ENCODE results near the gene ATP1B3. TPM values are rescaled to one million over a fixed set of nuclear protein-coding genes. Genes with fewer than 3 reads are reported as not detected.
A peak's percentile ranks its signal among the peaks of the same experiment; 100 is the strongest.
"Not testable (repeated sequence)": the region's sequence is repeated elsewhere in the genome, so short reads cannot be mapped to it uniquely, and the experiment has no call there.

Gene ATP1B3
- total RNA-seq, 2 donors from 2014 or later: 37.3 to 70.4 TPM

DNA sequence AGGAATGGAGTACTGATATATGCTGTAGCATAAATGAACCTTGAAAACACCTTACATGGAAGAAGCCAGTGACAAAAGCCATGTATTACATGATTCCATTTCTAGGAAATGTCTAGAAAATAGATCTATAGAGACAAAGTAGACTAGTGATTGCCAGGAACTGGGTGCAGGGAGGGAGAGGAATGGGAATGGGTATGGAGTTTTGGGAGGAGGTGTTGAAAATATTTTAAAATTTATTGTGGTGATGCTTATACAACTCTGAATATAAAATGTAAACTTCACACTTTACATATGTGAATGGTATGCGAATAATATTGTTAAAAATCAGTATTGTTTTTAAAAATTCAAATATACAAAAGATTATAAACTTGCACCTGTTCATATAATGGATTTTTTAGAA lies 22.5 kb downstream of the ATP1B3 start:
- no peaks in the 10 kb centered on the region for H3K9me3 ChIP-seq (ENCODE audit: control insufficient read depth, low read length, poor library complexity, severe bottlenecking)
- peaks cover 5% of the 10 kb centered on the region for H3K36me3 Mint-ChIP-seq (ENCODE audit: low read depth)
- no peak for DNase-seq
- no peaks in the 10 kb centered on the region for H3K27me3 Mint-ChIP-seq
- no peak overlapping the region for H3K27ac Mint-ChIP-seq
- ATAC-seq: no peak
- no peak overlapping the region for H3K4me3 Mint-ChIP-seq
- H3K4me1 Mint-ChIP-seq: peaks cover 9% of the 10 kb centered on the region

DNA sequence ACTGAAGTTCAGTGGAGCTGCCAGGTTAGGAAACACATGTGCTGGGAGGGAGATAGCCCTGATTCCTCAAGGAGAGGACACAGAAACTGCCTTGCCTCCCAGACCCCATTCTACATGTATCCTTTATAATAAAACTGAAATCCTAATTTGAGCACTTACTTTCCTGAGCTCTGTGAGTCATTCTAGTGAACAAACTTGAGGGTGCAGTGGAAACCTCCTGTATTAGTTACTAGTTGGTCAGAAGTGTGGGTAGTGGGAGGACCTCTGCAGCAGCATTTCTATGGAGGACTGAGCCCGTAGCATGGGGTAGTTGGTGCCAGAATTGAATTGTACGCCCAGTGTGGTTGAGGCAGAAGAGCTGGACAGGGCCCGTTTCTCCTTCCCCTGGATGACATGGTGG lies 23.9 kb downstream of the ATP1B3 start:
- no peak overlapping the region for H3K4me3 Mint-ChIP-seq

DNA sequence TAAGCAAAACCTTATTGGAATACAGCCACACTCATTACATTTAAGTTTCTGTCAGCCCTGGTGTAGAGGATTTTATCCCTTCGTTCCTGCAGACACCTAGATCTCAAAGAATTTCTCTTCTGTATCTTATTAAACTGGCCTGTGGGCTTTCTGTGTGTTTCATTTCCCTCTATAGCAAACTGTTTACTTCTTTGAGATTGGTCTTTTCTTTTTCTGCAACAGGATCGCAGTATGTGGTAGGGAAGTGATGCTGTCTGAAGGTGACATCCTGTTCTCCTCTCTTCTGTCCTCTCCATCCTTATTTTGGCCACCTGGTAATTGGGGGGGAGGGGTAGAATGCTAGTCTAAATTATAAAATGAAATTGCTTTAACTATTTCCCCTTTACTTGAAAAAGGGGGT lies 25.5 kb downstream of the ATP1B3 start:
- no peak for ATAC-seq
- H3K4me3 Mint-ChIP-seq: no peak overlapping the region
- no peaks in the 10 kb centered on the region for H3K9me3 ChIP-seq (ENCODE audit: control insufficient read depth, low read length, poor library complexity, severe bottlenecking)
- H3K4me1 Mint-ChIP-seq: peaks cover 7% of the 10 kb centered on the region
- DNase-seq: no peak
- peaks cover 5% of the 10 kb centered on the region for H3K36me3 Mint-ChIP-seq (ENCODE audit: low read depth)
- H3K27me3 Mint-ChIP-seq: no peaks in the 10 kb centered on the region
- no peak overlapping the region for H3K27ac Mint-ChIP-seq

More for the DNA sequence above, 23.9 kb downstream of the ATP1B3 start:
- peaks cover 9% of the 10 kb centered on the region for H3K4me1 Mint-ChIP-seq
- no peaks in the 10 kb centered on the region for H3K9me3 ChIP-seq (ENCODE audit: control insufficient read depth, low read length, poor library complexity, severe bottlenecking)
- no peak for DNase-seq
- H3K36me3 Mint-ChIP-seq (ENCODE audit: low read depth): peaks cover 5% of the 10 kb centered on the region
- H3K27me3 Mint-ChIP-seq: no peaks in the 10 kb centered on the region
- H3K27ac Mint-ChIP-seq: no peak overlapping the region
- ATAC-seq: no peak

DNA sequence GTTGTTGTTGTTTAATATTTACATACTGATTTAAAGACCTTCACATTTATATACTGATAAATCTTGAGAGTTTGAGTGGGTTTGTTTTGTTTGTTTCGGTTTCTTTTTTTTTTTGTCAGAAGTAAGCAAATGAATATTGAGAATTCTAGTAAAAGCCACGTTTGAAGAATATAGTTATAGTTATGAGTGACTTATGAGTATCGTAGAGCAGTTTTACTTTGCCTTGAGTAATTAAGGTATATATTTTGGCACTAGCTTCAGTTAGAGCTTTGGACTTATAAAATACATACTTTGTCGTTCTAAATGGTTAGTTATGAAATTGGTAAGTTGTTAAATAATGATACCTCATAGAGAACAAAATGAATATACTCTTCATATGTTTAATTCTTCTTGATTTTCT lies 27.8 kb downstream of the ATP1B3 start:
- Mint-ChIP-seq H3K27me3 (no peaks in the 10 kb centered on the region), H3K36me3 (ENCODE audit: low read depth) (peaks cover 9% of the 10 kb centered on the region), H3K4me1 (peaks cover 7% of the 10 kb centered on the region), H3K4me3 (no peak overlapping the region), H3K27ac (peak overlapping the region; percentile 72)
- ATAC-seq: no peak
- DNase-seq: no peak
- no peaks in the 10 kb centered on the region for H3K9me3 ChIP-seq (ENCODE audit: control insufficient read depth, low read length, poor library complexity, severe bottlenecking)

DNA sequence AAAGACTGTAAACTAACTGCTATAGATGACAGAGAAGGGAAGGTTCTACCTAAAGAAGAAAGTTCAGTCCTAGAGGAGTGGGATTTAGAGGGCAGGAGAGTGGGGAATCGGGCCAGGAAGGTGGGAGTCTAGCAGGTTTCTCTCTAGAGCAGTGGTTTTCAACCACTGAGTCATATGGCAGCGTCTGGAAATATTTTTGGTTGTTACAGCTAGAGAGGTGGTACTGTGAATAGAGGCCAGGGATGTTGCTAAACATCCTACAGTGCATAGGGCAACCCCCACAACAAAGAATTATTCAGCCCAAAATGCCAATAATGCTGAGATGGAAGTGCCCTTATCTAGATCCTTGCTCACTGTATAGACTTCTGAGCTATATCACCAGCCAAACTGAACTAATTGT lies 28.7 kb downstream of the ATP1B3 start:
- no peaks in the 10 kb centered on the region for H3K27me3 Mint-ChIP-seq
- H3K9me3 ChIP-seq (ENCODE audit: control insufficient read depth, low read length, poor library complexity, severe bottlenecking): no peaks in the 10 kb centered on the region
- ATAC-seq: no peak
- peaks cover 13% of the 10 kb centered on the region for H3K36me3 Mint-ChIP-seq (ENCODE audit: low read depth)
- H3K27ac Mint-ChIP-seq: peak overlapping the region; percentile 72
- no peak for DNase-seq
- H3K4me3 Mint-ChIP-seq: no peak overlapping the region
- H3K4me1 Mint-ChIP-seq: peaks cover 7% of the 10 kb centered on the region

DNA sequence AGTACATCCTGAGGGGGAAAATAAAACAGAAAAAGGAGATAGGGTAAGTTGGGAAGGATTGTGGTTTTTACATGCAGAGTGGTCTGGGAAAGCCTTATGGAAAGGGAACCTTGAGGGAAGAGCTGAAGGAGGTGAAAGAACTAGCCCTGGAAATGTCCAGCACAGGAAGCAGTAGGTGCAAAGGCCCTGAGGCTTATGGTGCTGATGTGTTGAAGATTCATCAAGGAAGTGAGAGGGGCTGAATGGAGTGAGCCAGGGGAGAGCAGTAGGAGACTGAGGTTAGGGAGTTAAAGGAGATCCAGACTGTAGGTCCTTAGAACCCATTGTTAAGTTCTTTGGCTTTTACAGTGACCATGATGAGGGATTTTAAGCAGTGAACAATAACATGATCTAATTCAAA lies 33.0 kb downstream of the ATP1B3 start:
- ATAC-seq (no peak), DNase-seq (no peak)
- Mint-ChIP-seq H3K4me1 (no peaks in the 10 kb centered on the region), H3K27ac (no peak overlapping the region), H3K27me3 (no peaks in the 10 kb centered on the region), H3K4me3 (no peak overlapping the region), H3K36me3 (ENCODE audit: low read depth) (peaks cover 15% of the 10 kb centered on the region)
- no peaks in the 10 kb centered on the region for H3K9me3 ChIP-seq (ENCODE audit: control insufficient read depth, low read length, poor library complexity, severe bottlenecking)

DNA sequence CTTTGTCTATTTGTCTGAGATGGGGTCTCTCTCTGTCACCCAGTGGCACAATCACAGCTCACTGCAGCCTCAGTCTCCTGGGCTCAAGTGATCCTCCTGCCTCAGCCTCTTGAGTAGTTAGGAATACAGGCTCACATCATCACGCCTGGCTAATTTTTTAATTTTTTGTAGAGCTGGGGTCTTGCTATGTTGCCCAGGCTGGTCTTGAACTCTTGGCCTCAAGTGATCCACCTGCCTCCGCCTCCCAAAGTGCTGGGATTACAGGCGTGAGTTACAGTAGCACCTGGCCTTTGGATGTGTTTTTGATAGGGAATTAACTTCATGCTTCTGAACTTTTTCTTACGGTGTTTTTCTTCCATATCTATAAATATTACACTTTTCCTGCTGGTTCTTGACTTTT lies 33.5 kb downstream of the ATP1B3 start:
- H3K4me3 Mint-ChIP-seq; H3K27ac Mint-ChIP-seq; H3K9me3 ChIP-seq (ENCODE audit: control insufficient read depth, low read length, poor library complexity, severe bottlenecking); DNase-seq; H3K4me1 Mint-ChIP-seq; H3K27me3 Mint-ChIP-seq; ATAC-seq: not testable (repeated sequence)
- H3K36me3 Mint-ChIP-seq (ENCODE audit: low read depth): peaks cover 14% of the 10 kb centered on the region

DNA sequence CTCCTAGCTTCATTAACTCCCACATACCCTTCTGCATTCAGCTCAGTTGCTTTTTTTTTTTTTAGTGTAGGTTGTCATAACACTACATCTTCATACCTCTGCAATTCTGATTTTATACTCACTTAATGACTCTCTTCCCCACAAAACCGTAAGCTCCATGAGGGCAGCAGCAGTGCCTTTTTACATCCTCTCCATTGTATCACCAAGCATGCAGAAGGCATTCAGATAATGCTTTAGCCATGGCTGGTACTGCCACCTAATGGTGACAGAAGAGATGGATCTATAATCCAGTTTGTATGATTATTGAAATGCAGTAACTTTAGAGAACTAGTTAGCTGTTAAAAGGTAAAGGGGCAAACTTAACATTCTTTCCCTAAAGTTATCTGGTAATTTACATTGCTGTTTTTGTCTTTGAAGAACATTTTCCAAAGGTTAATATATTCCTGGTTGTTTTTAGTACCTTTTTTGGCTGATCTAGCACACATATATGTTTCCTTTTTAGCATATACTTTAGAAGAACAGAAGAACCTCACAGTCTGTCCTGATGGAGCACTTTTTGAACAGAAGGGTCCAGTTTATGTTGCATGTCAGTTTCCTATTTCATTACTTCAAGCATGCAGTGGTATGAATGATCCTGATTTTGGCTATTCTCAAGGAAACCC lies 36.8 kb downstream of the ATP1B3 start:
- H3K27me3 Mint-ChIP-seq: no peaks in the 10 kb centered on the region

DNA sequence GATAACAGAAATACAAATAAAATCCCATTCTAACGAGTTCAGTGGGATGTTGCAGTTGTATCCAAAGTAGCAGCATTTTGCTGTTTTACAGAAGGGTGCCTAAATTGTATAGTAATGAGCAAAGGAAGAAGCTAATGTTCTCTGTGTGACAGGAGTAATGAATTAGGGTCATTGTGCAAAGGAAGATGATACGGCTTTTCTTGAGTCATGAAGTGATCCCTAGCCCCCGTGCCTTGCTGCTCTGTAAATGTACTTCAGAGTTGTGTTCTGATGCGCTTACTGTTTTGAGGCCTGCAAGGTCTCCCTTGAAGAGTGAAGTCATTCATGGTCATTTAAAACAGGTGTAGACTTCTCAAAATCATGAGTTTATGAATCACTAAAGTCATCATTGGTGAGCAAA lies 37.9 kb downstream of the ATP1B3 start:
- DNase-seq: no peak
- Mint-ChIP-seq H3K4me3 (no peak overlapping the region), H3K27ac (no peak overlapping the region), H3K4me1 (no peaks in the 10 kb centered on the region), H3K36me3 (ENCODE audit: low read depth) (peaks cover 5% of the 10 kb centered on the region), H3K27me3 (no peaks in the 10 kb centered on the region)
- H3K9me3 ChIP-seq (ENCODE audit: control insufficient read depth, low read length, poor library complexity, severe bottlenecking): no peaks in the 10 kb centered on the region
- ATAC-seq: no peak

More for the DNA sequence above, 36.8 kb downstream of the ATP1B3 start:
- H3K36me3 Mint-ChIP-seq (ENCODE audit: low read depth): peaks cover 12% of the 10 kb centered on the region
- H3K9me3 ChIP-seq (ENCODE audit: control insufficient read depth, low read length, poor library complexity, severe bottlenecking): no peaks in the 10 kb centered on the region
- no peak overlapping the region for H3K4me3 Mint-ChIP-seq
- H3K4me1 Mint-ChIP-seq: no peaks in the 10 kb centered on the region
- DNase-seq: peak in 1 of 3 donors; percentile 26
- no peak overlapping the region for H3K27ac Mint-ChIP-seq
- peak; percentile 91 for ATAC-seq

DNA sequence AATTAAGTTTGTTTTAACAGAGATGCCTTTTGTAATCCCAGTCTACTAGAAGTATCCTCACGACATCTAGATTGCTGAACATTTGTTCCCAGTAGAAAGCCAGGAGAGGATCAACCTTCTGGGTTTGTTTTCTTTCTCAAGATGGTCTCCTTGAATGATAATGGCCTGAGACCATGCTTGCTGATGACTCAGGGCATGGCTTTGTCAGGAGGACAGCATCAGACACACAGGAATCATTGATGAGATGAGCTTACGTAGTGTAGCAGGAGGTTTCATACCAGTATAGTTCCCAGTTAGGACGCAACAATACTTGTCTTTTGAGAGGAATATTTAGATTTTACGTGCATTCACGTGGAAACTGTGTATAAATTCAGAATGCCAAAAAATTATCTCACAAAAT lies 38.6 kb downstream of the ATP1B3 start:
- Mint-ChIP-seq H3K27ac (no peak overlapping the region), H3K4me3 (no peak overlapping the region), H3K36me3 (ENCODE audit: low read depth) (peaks cover 2% of the 10 kb centered on the region), H3K4me1 (no peaks in the 10 kb centered on the region), H3K27me3 (no peaks in the 10 kb centered on the region)
- H3K9me3 ChIP-seq (ENCODE audit: control insufficient read depth, low read length, poor library complexity, severe bottlenecking): no peaks in the 10 kb centered on the region
- DNase-seq (no peak), ATAC-seq (no peak)

DNA sequence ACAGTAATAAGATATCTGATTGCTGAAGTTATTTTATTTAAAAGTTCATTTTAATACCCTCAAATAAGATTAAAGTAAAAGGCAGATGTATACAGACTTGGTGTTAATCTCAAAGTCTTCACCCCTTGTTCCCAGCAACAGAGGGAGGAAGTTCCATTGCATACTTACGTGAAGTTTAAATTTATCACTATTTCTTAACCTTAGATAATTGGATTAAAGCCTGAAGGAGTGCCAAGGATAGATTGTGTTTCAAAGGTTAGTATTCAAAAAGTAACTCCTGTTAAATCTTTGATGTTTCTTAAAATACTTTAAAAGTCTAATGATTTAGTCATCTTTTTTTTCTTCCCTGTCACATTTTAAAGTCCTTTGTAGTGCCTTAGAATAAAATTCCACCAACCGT lies 39.3 kb downstream of the ATP1B3 start:
- no peak overlapping the region for H3K27ac Mint-ChIP-seq
- H3K36me3 Mint-ChIP-seq (ENCODE audit: low read depth): peaks cover 2% of the 10 kb centered on the region
- H3K4me3 Mint-ChIP-seq: no peak overlapping the region
- no peak for ATAC-seq
- H3K9me3 ChIP-seq (ENCODE audit: control insufficient read depth, low read length, poor library complexity, severe bottlenecking): no peaks in the 10 kb centered on the region
- DNase-seq: no peak
- H3K27me3 Mint-ChIP-seq: no peaks in the 10 kb centered on the region
- no peaks in the 10 kb centered on the region for H3K4me1 Mint-ChIP-seq

DNA sequence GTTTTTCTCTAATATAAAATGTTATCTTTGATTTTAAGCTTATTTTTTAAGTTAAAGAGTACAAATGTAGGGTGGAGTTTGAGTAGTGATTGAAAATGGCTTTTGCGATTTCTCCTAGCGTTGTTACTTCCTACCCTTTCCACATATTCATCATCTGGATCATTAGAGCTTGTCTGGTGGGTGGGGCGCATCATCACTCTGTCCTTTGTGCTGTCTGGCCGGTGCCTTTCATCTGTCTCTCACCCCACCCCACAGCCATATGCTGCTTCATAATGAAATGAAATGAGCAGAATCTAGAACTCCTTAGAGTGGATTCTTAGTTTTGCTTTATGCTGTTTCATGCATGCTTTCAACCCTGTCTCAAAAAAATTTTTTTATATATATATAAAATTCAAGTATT lies 44.3 kb downstream of the ATP1B3 start:
- peak overlapping the region; percentile 32 for H3K27ac Mint-ChIP-seq
- no peaks in the 10 kb centered on the region for H3K9me3 ChIP-seq (ENCODE audit: control insufficient read depth, low read length, poor library complexity, severe bottlenecking)
- no peak overlapping the region for H3K4me3 Mint-ChIP-seq
- no peak for ATAC-seq
- no peaks in the 10 kb centered on the region for H3K4me1 Mint-ChIP-seq
- H3K36me3 Mint-ChIP-seq (ENCODE audit: low read depth): peaks cover 2% of the 10 kb centered on the region
- DNase-seq: no peak
- no peaks in the 10 kb centered on the region for H3K27me3 Mint-ChIP-seq

DNA sequence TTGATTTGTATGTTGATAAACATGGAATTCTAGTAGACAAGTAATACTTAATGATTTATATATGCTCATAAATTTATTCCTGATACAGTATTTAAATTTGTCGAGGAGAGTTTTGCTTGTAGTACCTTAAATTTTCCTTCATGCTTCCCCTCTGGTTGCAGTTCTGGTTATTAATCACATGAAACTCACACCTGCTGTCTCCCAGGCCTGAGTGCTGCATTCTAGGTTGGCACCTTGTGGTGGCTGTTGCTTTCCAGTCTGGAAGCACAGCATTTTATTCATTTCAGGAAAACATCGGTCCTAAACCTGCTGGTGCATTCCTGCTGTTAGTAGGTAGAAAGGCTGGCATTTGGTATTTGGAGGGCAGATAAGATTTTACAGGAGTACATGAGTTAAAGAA lies 44.9 kb downstream of the ATP1B3 start:
- no peaks in the 10 kb centered on the region for H3K9me3 ChIP-seq (ENCODE audit: control insufficient read depth, low read length, poor library complexity, severe bottlenecking)
- no peak for DNase-seq
- H3K36me3 Mint-ChIP-seq (ENCODE audit: low read depth): peaks cover 2% of the 10 kb centered on the region
- no peaks in the 10 kb centered on the region for H3K4me1 Mint-ChIP-seq
- no peak for ATAC-seq
- no peaks in the 10 kb centered on the region for H3K27me3 Mint-ChIP-seq
- peak overlapping the region; percentile 51 for H3K27ac Mint-ChIP-seq
- H3K4me3 Mint-ChIP-seq: no peak overlapping the region

DNA sequence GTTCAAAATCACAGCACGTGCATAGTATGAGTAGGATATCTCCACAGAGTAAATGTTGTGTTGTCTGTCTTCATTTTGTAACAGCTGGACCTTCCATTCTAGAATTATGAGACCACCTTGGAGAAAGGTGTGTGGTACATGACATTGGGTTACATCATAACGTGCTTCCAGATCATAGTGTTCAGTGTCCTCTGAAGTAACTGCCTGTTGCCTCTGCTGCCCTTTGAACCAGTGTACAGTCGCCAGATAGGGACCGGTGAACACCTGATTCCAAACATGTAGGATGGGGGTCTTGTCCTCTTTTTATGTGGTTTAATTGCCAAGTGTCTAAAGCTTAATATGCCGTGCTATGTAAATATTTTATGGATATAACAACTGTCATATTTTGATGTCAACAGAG lies 49.2 kb downstream of the ATP1B3 start:
- H3K27me3 Mint-ChIP-seq; DNase-seq; H3K4me3 Mint-ChIP-seq; ATAC-seq; H3K9me3 ChIP-seq (ENCODE audit: control insufficient read depth, low read length, poor library complexity, severe bottlenecking); H3K27ac Mint-ChIP-seq; H3K36me3 Mint-ChIP-seq (ENCODE audit: low read depth); H3K4me1 Mint-ChIP-seq: not testable (repeated sequence)

Data from T-helper 17 cell (primary cell).